Right renal cortex interstitium (tissue), 3 donors: Measurements from ENCODE around the gene SPATS2L. TPM values are rescaled to one million over a fixed set of nuclear protein-coding genes. Genes with fewer than 3 reads are reported as not detected.
"Not testable (repeated sequence)": the region's sequence is repeated elsewhere in the genome, so short reads cannot be mapped to it uniquely, and the experiment has no call there.

ENCODE experiments used
- DNase-seq, 3 donors: peaks; one replicate each; pipeline ENCODE4 v3.0.0-alpha.2; 2013; ENCODE audit warnings: low read depth in 3 of 3, low spot score in 2 of 3
- polyA plus RNA-seq, 3 donors: library from polyadenylated mRNA; unstranded; fragments of 120-200 nt; gene quantifications; one replicate each; pipeline ENCODE4 v1.2.1, GENCODE V29; 2013; ENCODE audit not compliant: insufficient read length in 3 of 3

SPATS2L gene
- polyA plus RNA-seq, 3 donors, result 128 to 148 (median 143) TPM

- no peak for DNase-seq
These were observed 13.2 kb downstream of the SPATS2L start for GRCh38 chr2:200319548-200320337.

- DNase-seq, result no peak
These were observed 13.9 kb downstream of the SPATS2L start for GRCh38 chr2:200320344-200320743.

DNA sequence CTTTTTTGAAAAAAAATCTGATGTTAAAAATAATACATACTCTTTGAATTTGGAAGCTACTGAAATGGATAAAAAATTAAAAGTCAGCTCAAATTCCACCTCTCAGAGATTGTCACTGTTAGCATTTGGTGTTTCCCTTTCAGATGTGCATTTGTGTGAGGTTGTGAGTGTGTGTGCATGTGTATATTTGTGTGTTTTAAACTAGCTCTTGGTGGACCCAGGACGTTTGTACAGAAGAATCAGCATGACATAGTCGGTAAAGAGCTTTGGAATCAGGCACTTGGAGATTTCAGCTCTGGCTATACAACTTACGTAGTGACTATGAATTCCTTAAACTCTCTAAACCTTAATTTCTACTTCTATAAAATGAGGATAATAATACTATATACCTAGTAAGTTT, 14.5 kb downstream of the SPATS2L start:
- DNase-seq, result no peak

- DNase-seq, result no peak
These were observed 15.5 kb downstream of the SPATS2L start for GRCh38 chr2:200321780-200322534.

DNA sequence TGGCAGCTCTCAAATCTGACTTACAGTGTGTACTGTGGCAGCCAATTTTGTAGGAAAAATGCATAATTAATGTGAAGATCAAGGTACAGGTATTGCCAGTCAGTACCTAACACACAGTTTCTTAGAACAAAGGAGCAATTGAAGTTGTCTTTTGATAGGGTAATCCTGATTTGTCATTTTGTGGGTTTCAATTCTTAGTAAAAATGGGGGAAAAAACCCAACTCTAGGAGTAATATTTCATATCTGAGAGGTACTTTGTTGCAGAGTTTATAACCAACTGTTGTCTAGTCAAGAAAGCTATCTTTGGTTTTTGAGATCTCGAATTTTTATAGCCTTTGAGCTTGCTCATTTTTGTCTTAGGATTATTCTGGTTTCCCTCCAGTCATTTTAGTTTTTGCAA, 16.1 kb downstream of the SPATS2L start:
- no peak for DNase-seq

- DNase-seq, result no peak
These were observed 17.9 kb downstream of the SPATS2L start for GRCh38 chr2:200324362-200324761.

DNA sequence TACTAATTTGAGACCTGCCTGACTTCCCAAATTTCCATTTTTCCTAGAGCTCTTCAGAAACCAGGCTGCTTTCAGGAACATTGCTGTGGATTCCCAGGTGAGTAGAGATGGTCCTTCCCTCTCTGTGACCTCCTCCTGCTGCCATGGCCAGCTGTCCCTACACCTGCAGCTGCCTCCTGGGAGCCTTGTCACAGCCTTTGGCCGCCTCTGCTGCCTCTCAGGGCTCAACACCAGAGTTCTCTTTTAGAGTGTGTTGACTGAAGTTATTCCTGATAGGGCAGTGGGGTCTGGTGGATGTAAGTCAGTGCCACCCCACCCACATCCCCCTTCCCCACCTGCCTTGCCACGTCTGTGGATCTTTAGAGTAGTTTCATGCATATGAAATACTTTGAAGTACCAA, 22.9 kb downstream of the SPATS2L start:
- no peak for DNase-seq

GRCh38 chr2:200329798-200330197, 23.3 kb downstream of the SPATS2L start:
- no peak for DNase-seq

DNA sequence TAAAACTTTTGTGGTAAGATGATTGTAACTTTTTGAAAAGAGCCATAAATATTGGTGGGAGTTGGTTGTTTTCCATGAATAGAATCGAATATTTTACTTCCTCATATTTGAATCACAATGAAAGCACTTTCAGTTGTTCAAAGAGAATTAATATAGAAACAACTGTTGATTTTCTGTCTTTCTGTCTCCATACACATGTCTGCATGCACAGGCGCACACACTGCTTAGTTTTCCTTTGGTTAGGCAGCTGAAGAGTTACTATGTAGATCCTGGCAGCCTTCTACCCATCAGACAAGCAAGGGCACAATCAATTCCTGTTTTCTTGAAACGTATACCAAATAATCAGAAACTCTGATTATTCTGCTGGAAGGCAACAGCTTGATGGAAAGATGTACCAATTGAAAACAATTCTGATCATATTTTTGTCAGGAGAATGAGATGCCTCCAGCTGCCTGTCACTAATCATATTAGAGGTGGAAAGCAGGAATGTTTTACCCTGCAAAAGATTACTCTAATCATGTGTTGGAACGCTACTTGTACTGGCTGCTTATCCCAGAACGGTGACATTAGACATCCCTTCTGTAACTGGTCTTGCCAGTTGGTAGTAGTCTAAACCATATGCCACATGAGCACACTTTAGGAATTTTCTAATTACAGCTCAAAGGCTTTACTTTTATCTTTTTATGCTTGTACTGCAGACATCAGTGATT, 24.0 kb downstream of the SPATS2L start:
- DNase-seq, result no peak

- no peak for DNase-seq
These were observed 24.5 kb downstream of the SPATS2L start for GRCh38 chr2:200331061-200331400.

DNA sequence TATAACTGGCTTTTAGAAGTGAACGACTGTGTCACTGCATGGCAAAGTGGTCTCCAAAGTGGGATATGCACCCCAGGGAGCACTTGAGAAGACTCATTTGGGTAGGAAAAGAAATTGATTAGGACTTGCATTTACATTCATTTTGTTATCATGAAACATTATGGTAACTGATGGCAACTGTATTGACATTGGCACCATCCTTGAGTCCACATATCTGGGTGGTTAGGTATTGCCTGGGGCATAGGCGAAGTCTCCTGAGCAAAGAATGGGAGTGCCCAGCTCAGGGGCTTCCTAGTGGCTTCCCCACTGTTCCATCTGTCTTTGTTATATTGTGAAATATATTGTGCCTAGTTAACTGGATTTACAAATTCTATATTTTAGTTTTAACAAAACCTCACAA, 29.2 kb downstream of the SPATS2L start:
- DNase-seq, result no peak

- no peak for DNase-seq
These were observed 30.6 kb downstream of the SPATS2L start for GRCh38 chr2:200336980-200337615.

GRCh38 chr2:200337621-200338020, 31.1 kb downstream of the SPATS2L start:
- no peak for DNase-seq

DNA sequence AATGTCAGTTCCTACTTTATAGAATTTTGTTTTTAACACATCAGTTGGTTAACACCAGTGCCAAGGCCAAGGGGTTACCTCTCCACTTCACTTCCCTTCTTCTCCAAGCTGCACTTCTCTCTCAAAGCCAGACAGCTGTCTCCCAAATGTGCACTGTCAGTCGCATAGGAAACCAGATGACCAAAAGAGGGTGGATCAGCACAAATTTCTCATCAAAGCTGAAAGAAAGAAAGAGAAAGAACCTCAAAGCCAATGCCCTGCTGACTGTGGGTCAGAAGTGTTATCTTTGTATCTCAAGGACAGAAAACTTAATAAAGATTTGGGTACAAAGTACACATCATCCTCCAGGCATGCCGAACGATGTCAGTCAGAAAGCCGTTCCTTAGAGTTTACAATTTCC, 32.2 kb downstream of the SPATS2L start:
- DNase-seq, result no peak

- DNase-seq, result no peak
These were observed 34.2 kb downstream of the SPATS2L start for GRCh38 chr2:200340508-200341224.

DNA sequence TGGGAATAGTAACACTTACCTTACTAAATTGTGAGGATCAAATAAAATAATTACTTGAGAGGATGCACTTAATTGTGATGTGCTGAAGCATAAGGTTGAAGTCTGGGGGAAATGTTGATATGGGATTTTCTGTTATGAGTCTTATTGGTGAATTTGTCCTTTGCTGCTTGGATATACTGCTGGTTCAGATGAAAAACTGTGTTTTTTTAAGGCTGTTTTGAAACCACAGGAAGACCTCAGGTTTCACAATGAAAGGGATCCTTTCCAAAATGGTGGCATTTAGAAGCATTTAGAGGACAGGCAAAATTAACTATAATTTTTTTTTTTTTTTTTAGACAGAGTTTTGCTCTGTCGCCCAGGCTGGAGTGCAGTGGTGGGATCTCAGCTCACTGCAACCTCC, 34.9 kb downstream of the SPATS2L start:
- DNase-seq, result no peak

DNA sequence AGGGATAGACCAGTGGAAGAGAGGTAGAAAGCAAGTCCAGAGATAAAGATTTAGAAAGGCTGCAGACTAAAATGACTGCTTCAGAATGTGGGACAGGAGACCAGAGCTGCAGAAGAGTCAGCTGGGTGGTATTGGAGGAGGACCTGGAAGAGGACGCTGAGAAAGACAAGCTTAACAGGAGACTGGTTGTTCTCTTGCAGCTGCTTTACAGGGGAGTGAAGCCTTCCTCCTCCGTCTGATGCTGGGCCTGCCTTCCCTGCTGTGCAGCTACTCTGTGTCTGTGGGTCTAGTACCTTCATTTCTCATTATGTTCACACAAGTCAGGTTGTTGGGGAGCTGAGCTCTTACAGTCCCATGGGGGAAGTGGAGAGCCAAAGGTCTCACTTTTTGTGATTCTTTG, 35.7 kb downstream of the SPATS2L start:
- DNase-seq, result no peak

DNA sequence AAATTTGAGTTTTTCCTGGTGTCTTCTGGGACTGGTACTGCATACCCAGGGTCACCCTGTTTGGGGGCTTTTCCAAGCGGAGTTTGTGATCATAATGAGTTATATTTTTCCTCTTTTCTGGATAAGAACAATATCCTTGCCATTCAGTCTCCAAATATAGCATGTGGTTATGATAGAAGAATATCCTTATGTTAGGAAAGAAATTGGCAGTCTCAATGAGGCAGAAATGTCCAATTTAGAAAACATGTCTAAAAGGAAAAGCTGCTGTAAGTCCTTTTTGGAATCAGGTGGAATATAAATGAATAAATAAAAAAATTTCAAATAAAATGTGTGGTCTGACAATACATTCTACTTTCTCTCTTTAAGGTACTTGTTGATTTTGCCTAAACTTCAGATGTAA, 36.2 kb downstream of the SPATS2L start:
- DNase-seq, result no peak

- not testable (repeated sequence) for DNase-seq
These were observed 37.7 kb downstream of the SPATS2L start for GRCh38 chr2:200344202-200344601.

DNA sequence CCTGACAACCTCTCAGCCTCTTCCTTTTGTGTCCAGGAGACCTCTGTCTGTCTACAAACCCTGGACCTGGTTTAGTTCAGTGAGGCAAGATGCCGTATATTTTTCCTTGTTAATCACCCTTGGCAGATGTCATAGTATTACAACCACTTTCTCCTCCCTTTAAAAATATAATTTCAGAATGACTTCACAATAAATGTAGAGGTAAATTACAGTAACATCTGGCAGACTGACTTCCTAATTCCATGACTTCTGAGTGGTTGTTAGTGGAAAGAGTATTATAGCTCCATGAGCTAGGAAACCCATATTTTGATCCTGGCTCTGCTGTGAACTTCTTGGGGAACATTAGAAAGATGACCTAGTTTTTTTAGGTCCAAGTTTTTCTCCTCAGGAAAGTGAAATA, 39.5 kb downstream of the SPATS2L start:
- DNase-seq, result no peak

GRCh38 chr2:200347301-200347700, 40.8 kb downstream of the SPATS2L start:
- DNase-seq, result no peak
